Mesendoderm (in vitro differentiated cells): ENCODE data around the gene TUBAL3. TPM values are rescaled to one million over a fixed set of nuclear protein-coding genes. Genes with fewer than 3 reads are reported as not detected.

Experiments used
- DNase-seq: peaks from one replicate; pipeline ENCODE4 v3.0.0; 2013
- H2AK5ac ChIP-seq: 2 replicates; pipeline ENCODE4 v1.6.1; 2013; ENCODE audit warnings: low read length, inconsistent platforms
- H2BK120ac ChIP-seq: 2 replicates; pipeline ENCODE4 v1.6.1; 2013; ENCODE audit warnings: low read depth, mild to moderate bottlenecking, low read length, moderate library complexity, mixed read lengths
- H2BK15ac ChIP-seq: replicated peaks from 2 replicates; pipeline ENCODE4 v1.6.1; 2013; ENCODE audit warnings: low read depth, mild to moderate bottlenecking, moderate library complexity
- H2BK5ac ChIP-seq: 2 replicates; pipeline ENCODE4 v1.6.1; 2013; ENCODE audit warnings: low read length, inconsistent platforms
- H3K18ac ChIP-seq: 2 replicates; pipeline ENCODE4 v1.6.1; 2013; ENCODE audit warnings: mild to moderate bottlenecking, low read length, mixed read lengths
- H3K23ac ChIP-seq: one replicate; pipeline ENCODE4 v1.6.1; 2013; ENCODE audit warnings: low read length
- H3K27ac ChIP-seq: 2 replicates; pipeline ENCODE4 v1.5.1; 2013; ENCODE audit warnings: low read depth, mild to moderate bottlenecking, inconsistent platforms, low read length, moderate library complexity
- H3K27me3 ChIP-seq: 2 replicates; pipeline ENCODE4 v1.6.1; 2013; ENCODE audit warnings: low read length, control low read depth, mild to moderate bottlenecking, inconsistent platforms; ENCODE audit not compliant: insufficient read depth, poor library complexity
- H3K36me3 ChIP-seq: 2 replicates; pipeline ENCODE4 v1.6.1; 2013; ENCODE audit warnings: low read length, inconsistent platforms; ENCODE audit not compliant: control insufficient read depth, insufficient read depth
- H3K4ac ChIP-seq: one replicate; pipeline ENCODE4 v1.6.1; 2013; ENCODE audit warnings: low read depth, mild to moderate bottlenecking, low read length, moderate library complexity
- H3K4me1 ChIP-seq: 2 replicates; pipeline ENCODE4 v1.6.1; 2013; ENCODE audit warnings: low read depth, low read length, inconsistent platforms; ENCODE audit not compliant: control insufficient read depth
- H3K4me2 ChIP-seq: 2 replicates; pipeline ENCODE4 v1.6.1; 2013; ENCODE audit warnings: low read length
- H3K4me3 ChIP-seq: 2 replicates; pipeline ENCODE4 v1.5.1; 2013; ENCODE audit warnings: mild to moderate bottlenecking, low read length
- H3K56ac ChIP-seq: one replicate; pipeline ENCODE4 v1.6.1; 2013; ENCODE audit warnings: low read length
- H3K79me1 ChIP-seq: 2 replicates; pipeline ENCODE4 v1.6.1; 2013; ENCODE audit warnings: low read length, inconsistent platforms
- H3K79me2 ChIP-seq: 2 replicates; pipeline ENCODE4 v1.6.1; 2013; ENCODE audit warnings: mild to moderate bottlenecking, low read length; ENCODE audit not compliant: control insufficient read depth, insufficient read depth
- H3K9ac ChIP-seq: 2 replicates; pipeline ENCODE4 v1.6.1; 2013; ENCODE audit warnings: low read length, inconsistent platforms
- H4K5ac ChIP-seq: one replicate; pipeline ENCODE4 v1.6.1; 2013; ENCODE audit warnings: low read length
- H4K8ac ChIP-seq: one replicate; pipeline ENCODE4 v1.6.1; 2013; ENCODE audit warnings: low read depth, mild to moderate bottlenecking, control low read depth, low read length, moderate library complexity
- WGBS: extraction: QIAGEN DNeasy Blood & Tissue Kit; methylation state at CpG from one replicate; pipeline ENCODE4 v1.1.7; 2013; ENCODE audit warnings: low lambda C conversion rate, missing lambda C conversion rate; ENCODE audit not compliant: insufficient coverage; ENCODE audit errors: extremely low coverage; 5-methylcytosine and 5-hydroxymethylcytosine counted together
- polyA plus RNA-seq, 2 experiments: library from polyadenylated mRNA; stranded (reverse); fragments of 200-250 nt; gene quantifications; one replicate each; pipeline ENCODE4 v1.2.3, GENCODE V29; 2013

Gene TUBAL3
- polyA plus RNA-seq (2013, experiment 1 of 2), result 0.06 TPM
- polyA plus RNA-seq (2013, experiment 2 of 2), result 0.04 TPM

DNA sequence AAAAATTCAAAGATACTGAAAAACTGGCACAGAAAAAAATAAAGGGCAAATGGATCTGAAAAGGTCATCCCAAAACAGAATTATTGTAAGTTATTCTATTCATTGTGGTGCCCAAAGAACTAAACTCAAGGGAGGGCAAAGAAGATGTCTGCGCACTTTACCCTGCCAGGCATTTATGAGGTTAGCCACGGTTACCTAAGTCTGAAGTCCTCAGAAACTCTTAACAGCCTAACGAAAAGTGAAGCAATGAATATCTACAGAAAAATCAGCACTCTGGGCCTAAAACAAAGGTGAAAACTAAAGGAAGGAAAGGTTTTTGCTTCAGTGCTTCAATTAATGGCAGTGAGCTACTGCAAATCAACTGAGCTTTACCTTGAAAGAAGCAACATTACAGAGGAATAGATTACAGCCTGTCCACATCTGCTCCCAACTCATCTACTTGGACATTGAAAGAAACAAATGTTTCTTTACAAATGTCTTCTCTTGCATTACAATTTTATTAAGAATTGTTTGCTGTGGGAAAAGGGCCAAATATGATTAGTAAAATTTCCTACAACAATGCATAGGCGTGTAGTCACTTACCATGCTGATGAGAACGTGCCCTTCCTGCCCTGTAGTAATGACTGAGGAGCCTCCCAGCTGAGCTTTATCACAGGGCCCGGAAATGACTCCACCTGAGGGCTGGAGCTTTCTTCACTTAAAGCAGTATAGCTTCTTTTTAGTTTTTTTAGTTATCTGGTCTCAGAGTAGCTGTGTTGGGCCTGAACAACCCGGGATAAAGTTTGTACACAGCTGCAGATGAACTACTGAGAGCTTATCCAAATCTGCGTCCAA is at the start of gene TUBAL3:
Gene TUBAL3 (minus strand): TSS at position 621 of the 834 bp plus-strand sequence. CDS start 36 bp downstream, at position 585.
- H2BK15ac ChIP-seq, result no peak within 1 kb of the TSS
- no peak within 1 kb of the TSS for H2BK120ac ChIP-seq
- DNase-seq, result no peak
- WGBS, result no CpG with 5 or more reads among the region's 8 CpGs
- H4K5ac ChIP-seq, result no peak within 1 kb of the TSS
- H3K9ac ChIP-seq, result no peak within 1 kb of the TSS
- H3K36me3 ChIP-seq, result no peaks in the 10 kb centered on the region
- H3K27ac ChIP-seq, result no peak within 1 kb of the TSS
- H3K18ac ChIP-seq, result no peak within 1 kb of the TSS
- H2AK5ac ChIP-seq, result no peak within 1 kb of the TSS
- no peak within 1 kb of the TSS for H3K4me2 ChIP-seq
- H3K56ac ChIP-seq, result no peak within 1 kb of the TSS
- H3K4me1 ChIP-seq, result no peaks in the 10 kb centered on the region
- H3K79me2 ChIP-seq, result no peaks in the 10 kb centered on the region
- H3K23ac ChIP-seq, result no peak within 1 kb of the TSS
- no peak within 1 kb of the TSS for H3K4me3 ChIP-seq
- H3K79me1 ChIP-seq, result no peaks in the 10 kb centered on the region
- H4K8ac ChIP-seq, result no peak within 1 kb of the TSS
- no peak within 1 kb of the TSS for H3K4ac ChIP-seq
- no peaks in the 10 kb centered on the region for H3K27me3 ChIP-seq
- H2BK5ac ChIP-seq, result no peak within 1 kb of the TSS

DNA sequence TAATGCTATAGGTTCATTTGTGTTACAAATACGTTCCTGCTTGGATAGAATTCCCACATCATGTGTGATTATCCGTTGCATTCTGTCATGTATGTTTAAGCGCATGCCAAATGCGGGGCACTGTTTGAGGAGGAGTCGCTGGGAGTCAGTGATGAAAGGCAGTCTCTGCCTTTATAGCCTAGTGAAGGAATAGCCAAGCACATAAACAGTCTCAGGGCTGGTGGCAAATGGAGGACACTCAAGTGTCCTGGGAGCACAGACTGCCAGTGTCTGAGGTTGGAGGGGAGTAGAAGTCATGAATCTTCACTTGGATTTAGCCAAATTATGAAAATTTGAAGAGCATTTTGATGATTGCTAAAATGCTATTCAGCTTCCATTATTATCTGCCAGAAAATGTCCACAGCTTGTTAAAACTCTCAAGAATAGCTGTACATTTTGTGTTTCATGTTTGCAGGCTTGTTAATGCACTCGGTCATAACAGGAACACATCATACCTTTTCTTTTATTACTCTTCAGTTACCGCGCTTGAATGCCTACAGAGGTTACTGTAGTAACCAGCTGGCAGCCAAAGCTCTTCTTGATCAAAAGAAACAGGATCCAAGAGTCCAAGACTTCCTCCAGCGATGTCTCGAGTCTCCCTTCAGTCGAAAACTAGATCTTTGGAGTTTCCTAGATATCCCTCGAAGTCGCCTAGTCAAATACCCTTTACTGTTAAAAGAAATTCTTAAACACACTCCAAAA is 49.3 kb upstream of the TUBAL3 start:
- no peak overlapping the region for H3K4ac ChIP-seq
- H3K27me3 ChIP-seq, result no peaks in the 10 kb centered on the region
- no peak overlapping the region for H3K27ac ChIP-seq
- peaks cover 2% of the 10 kb centered on the region for H3K79me1 ChIP-seq
- no peak overlapping the region for H2BK15ac ChIP-seq
- H3K9ac ChIP-seq, result no peak overlapping the region
- H3K4me2 ChIP-seq, result no peak overlapping the region
- H4K8ac ChIP-seq, result no peak overlapping the region
- no CpG with 5 or more reads among the region's 13 CpGs for WGBS
- H3K36me3 ChIP-seq, result peaks cover 10% of the 10 kb centered on the region
- H4K5ac ChIP-seq, result no peak overlapping the region
- peaks cover 7% of the 10 kb centered on the region for H3K79me2 ChIP-seq
- no peak for DNase-seq
- H3K4me1 ChIP-seq, result no peaks in the 10 kb centered on the region
- H2BK5ac ChIP-seq, result no peak overlapping the region
- H3K18ac ChIP-seq, result no peak overlapping the region
- H3K56ac ChIP-seq, result no peak overlapping the region
- no peak overlapping the region for H3K23ac ChIP-seq
- no peak overlapping the region for H2AK5ac ChIP-seq
- H3K4me3 ChIP-seq, result no peak overlapping the region
- no peak overlapping the region for H2BK120ac ChIP-seq

DNA sequence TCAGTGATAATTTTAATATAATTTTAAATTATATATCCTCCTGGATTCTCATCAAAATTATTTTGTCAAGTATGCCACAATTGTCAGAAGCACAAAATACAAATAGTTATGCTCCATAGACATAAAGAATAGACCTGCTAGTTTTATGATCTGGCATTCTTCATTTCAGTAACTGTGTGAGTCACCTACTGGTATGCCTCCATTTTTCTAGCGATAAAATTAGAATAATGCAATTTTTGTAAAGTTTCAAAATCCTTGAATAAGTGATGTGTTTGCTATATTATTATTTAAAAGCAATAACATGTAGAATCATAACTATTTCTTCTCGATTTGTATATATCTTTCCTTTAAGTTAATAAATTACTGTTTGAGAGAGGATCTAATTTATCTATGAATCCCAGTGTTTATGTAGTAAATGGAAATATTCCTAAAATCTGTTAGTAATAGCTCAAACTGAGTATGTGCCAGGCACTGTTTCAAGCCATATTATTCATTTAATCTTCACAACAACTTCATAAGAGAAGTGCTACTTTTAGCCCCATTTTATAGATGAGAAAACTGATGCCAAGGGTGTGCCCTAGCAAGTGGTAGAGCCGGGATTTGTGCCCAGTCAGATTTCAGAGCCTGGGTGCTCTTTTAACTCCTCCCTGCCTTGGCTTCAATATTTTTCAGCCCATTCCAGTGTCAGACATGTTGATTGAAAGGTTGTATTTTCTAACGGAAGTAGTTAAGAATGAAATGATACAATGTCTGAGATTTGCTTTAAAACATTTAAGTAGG is 46.2 kb upstream of the TUBAL3 start:
- H2BK120ac ChIP-seq, result no peak overlapping the region

DNA sequence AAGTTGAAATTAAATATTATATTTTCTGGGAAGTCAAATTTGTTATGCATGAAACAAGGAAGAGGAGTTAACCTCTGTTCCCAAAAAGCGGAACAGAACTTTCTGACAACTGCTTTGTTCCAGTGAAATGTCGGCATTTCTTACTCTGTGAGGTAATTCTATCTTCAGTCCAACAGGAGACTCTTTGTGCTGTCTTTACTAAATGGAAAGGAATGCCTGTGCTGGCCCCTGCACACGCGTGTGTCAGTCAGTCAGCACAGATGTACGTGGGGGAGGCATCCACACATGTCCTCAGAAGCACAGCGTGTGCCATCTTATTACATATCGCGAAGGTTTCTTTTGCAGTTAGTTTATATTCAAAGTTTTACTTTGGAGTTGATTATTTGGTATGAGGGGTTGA is 45.2 kb upstream of the TUBAL3 start:
- no peak overlapping the region for H3K4ac ChIP-seq
- peaks cover 15% of the 10 kb centered on the region for H3K79me2 ChIP-seq
- H3K9ac ChIP-seq, result no peak overlapping the region
- H4K8ac ChIP-seq, result no peak overlapping the region
- no peak overlapping the region for H2BK15ac ChIP-seq
- no peak overlapping the region for H2BK120ac ChIP-seq
- peaks cover 2% of the 10 kb centered on the region for H3K79me1 ChIP-seq
- H3K4me2 ChIP-seq, result no peak overlapping the region
- no peak overlapping the region for H3K56ac ChIP-seq
- H2AK5ac ChIP-seq, result no peak overlapping the region
- H3K4me1 ChIP-seq, result no peaks in the 10 kb centered on the region
- H3K18ac ChIP-seq, result no peak overlapping the region
- no peak overlapping the region for H2BK5ac ChIP-seq
- H4K5ac ChIP-seq, result no peak overlapping the region
- no peak overlapping the region for H3K4me3 ChIP-seq
- peaks cover 7% of the 10 kb centered on the region for H3K36me3 ChIP-seq
- H3K27me3 ChIP-seq, result no peaks in the 10 kb centered on the region
- H3K27ac ChIP-seq, result no peak overlapping the region
- peak; percentile 63 for DNase-seq
- no peak overlapping the region for H3K23ac ChIP-seq
- no CpG with 5 or more reads among the region's 8 CpGs for WGBS

More for the DNA sequence above, 46.2 kb upstream of the TUBAL3 start:
- H3K79me2 ChIP-seq, result peaks cover 15% of the 10 kb centered on the region
- H4K8ac ChIP-seq, result no peak overlapping the region
- H3K18ac ChIP-seq, result no peak overlapping the region
- H3K36me3 ChIP-seq, result peaks cover 8% of the 10 kb centered on the region
- peaks cover 2% of the 10 kb centered on the region for H3K79me1 ChIP-seq
- no peak overlapping the region for H2BK5ac ChIP-seq
- no peak overlapping the region for H3K4ac ChIP-seq
- no peak overlapping the region for H3K27ac ChIP-seq
- no peak overlapping the region for H2AK5ac ChIP-seq
- no peak overlapping the region for H3K9ac ChIP-seq
- H3K4me2 ChIP-seq, result no peak overlapping the region
- no peaks in the 10 kb centered on the region for H3K27me3 ChIP-seq
- no peak overlapping the region for H3K4me3 ChIP-seq
- no peak overlapping the region for H3K23ac ChIP-seq
- H3K4me1 ChIP-seq, result no peaks in the 10 kb centered on the region
- no peak overlapping the region for H4K5ac ChIP-seq
- no peak overlapping the region for H2BK15ac ChIP-seq
- no peak for DNase-seq
- H3K56ac ChIP-seq, result no peak overlapping the region
- no CpG with 5 or more reads among the region's 4 CpGs for WGBS

DNA sequence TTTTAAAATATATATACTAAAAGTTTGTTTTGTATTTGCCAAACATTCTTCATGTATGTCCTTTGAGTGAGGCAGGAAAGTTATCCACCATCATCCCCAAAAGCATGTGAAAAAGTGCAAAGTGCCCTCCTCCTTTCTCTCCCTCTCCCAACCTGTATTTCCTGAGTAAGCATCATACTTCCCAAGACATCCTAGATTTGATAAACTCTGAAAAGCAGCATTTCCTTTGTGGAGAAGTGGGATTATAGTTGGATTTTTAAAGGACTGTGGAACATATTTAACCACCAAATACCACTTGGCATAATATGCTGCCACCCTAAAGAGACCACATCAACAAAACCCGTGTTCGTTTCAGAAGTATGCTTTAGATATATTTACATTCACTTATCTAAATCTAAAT is 44.6 kb upstream of the TUBAL3 start:
- H3K36me3 ChIP-seq, result peaks cover 7% of the 10 kb centered on the region
- H3K4me3 ChIP-seq, result no peak overlapping the region
- H3K79me1 ChIP-seq, result peaks cover 2% of the 10 kb centered on the region
- H3K79me2 ChIP-seq, result peaks cover 15% of the 10 kb centered on the region
- H2BK5ac ChIP-seq, result no peak overlapping the region
- H4K8ac ChIP-seq, result no peak overlapping the region
- H3K27ac ChIP-seq, result no peak overlapping the region
- no peak overlapping the region for H2BK120ac ChIP-seq
- no peak overlapping the region for H3K23ac ChIP-seq
- H3K56ac ChIP-seq, result no peak overlapping the region
- H3K18ac ChIP-seq, result no peak overlapping the region
- DNase-seq, result no peak
- no peak overlapping the region for H2BK15ac ChIP-seq
- no peak overlapping the region for H3K9ac ChIP-seq
- H3K4me1 ChIP-seq, result no peaks in the 10 kb centered on the region
- no peak overlapping the region for H3K4ac ChIP-seq
- no peak overlapping the region for H3K4me2 ChIP-seq
- H4K5ac ChIP-seq, result no peak overlapping the region
- no peak overlapping the region for H2AK5ac ChIP-seq
- no peaks in the 10 kb centered on the region for H3K27me3 ChIP-seq
- WGBS, result no CpG with 5 or more reads among the region's 2 CpGs
